Upper lobe of left lung (tissue), 4 donors: ENCODE results near the gene FGF12.

Experiments
- POLR2A ChIP-seq, 4 donors: fragments of 450-650 bp; IDR thresholded peaks; one replicate each; pipeline ENCODE4 v1.5.1; 2016 to 2017; ENCODE audit warnings: antibody characterized with exemption in 4 of 4, mild to moderate bottlenecking in 2 of 4
- TF ChIP-seq, protein P1 (sequence below), 6 experiments: fragments of 450-650 bp in 4 of 6; fragments of 200-600 bp in 2 of 6; sonication (generic) in 2 of 6; IDR thresholded peaks; one replicate each; pipeline ENCODE4 v1.5.1; 2016 to 2019; ENCODE audit warnings: antibody characterized with exemption in 6 of 6

DNA sequence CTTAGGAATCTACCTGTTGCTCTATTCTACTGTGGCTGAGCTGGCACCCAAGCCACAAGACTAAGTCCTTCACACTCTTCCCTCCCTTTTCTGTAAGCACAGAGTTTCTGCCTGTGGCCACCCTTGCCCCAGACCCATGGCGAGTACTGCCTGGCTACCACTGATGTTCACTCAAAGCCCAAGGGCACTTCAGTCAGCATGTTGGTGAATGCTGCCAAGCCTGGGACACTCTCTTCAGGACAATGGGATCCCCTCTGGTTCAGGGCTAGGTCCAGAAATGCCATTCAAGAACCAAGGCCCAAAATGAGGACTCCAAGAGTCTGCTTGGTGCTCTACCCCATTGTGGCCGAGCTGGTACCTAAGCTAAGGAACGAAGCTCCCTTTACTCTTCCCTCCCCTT is 184.2 kb downstream of the FGF12 start:
- TF ChIP-seq POLR2A (IDR thresholded peaks at IDR 0.05): no peak
- TF ChIP-seq, protein P1, sequence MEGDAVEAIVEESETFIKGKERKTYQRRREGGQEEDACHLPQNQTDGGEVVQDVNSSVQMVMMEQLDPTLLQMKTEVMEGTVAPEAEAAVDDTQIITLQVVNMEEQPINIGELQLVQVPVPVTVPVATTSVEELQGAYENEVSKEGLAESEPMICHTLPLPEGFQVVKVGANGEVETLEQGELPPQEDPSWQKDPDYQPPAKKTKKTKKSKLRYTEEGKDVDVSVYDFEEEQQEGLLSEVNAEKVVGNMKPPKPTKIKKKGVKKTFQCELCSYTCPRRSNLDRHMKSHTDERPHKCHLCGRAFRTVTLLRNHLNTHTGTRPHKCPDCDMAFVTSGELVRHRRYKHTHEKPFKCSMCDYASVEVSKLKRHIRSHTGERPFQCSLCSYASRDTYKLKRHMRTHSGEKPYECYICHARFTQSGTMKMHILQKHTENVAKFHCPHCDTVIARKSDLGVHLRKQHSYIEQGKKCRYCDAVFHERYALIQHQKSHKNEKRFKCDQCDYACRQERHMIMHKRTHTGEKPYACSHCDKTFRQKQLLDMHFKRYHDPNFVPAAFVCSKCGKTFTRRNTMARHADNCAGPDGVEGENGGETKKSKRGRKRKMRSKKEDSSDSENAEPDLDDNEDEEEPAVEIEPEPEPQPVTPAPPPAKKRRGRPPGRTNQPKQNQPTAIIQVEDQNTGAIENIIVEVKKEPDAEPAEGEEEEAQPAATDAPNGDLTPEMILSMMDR (IDR thresholded peaks at IDR 0.05): no peak
